H7 (cell line): Measurements from ENCODE around the gene TEAD4. TPM values are rescaled to one million over a fixed set of nuclear protein-coding genes. Genes with fewer than 3 reads are reported as not detected.
A peak's percentile ranks its signal among the peaks of the same experiment; 100 is the strongest.

Experiments
- DNase-seq: peaks from one replicate; pipeline ENCODE4 v3.0.0; 2012
- H3K27me3 ChIP-seq: 2 replicates; pipeline ENCODE4 v1.6.0; 2011; ENCODE audit warnings: mild to moderate bottlenecking, low read length; ENCODE audit not compliant: control insufficient read depth, insufficient read depth
- H3K36me3 ChIP-seq: replicated peaks from 2 replicates; pipeline ENCODE4 v1.5.1; 2011; ENCODE audit warnings: low read length; ENCODE audit not compliant: control insufficient read depth, insufficient read depth
- H3K4me3 ChIP-seq: 2 replicates; pipeline ENCODE4 v1.5.1; 2011; ENCODE audit warnings: low read depth, mild to moderate bottlenecking, control low read depth, low read length, moderate library complexity; ENCODE audit not compliant: insufficient read depth
- total RNA-seq: library from RNA; depleted of rRNA; stranded (reverse); fragments of >200 nt; shearing (Covaris generic); gene quantifications from 2 replicates; pipeline ENCODE4 v1.2.3, GENCODE V29; 2014

Gene TEAD4
- total RNA-seq, 1 experiment from 2014 or later = 70.9 TPM

GRCh38 chr12:3036901-3037600 is 77.9 kb downstream of the TEAD4 start:
- Histone ChIP-seq H3K36me3 (peaks cover 35% of the 10 kb centered on the region), H3K4me3 (no peak overlapping the region), H3K27me3 (no peaks in the 10 kb centered on the region)
- peak; percentile 20 for DNase-seq

- DNase-seq = peak; percentile 11
- Histone ChIP-seq H3K27me3 (no peaks in the 10 kb centered on the region), H3K36me3 (peaks cover 38% of the 10 kb centered on the region)
Measured at GRCh38 chr12:3038166-3038565, 79.0 kb downstream of the TEAD4 start.

GRCh38 chr12:3038926-3039510 is 79.8 kb downstream of the TEAD4 start:
- Histone ChIP-seq H3K4me3 (no peak overlapping the region), H3K27me3 (no peaks in the 10 kb centered on the region), H3K36me3 (peaks cover 38% of the 10 kb centered on the region)
- peak; percentile 10 for DNase-seq

More at GRCh38 chr12:3038166-3038565, 79.0 kb downstream of the TEAD4 start:
- H3K4me3 ChIP-seq = no peak overlapping the region

GRCh38 chr12:3040026-3040656 is 80.9 kb downstream of the TEAD4 start:
- Histone ChIP-seq H3K36me3 (peaks cover 37% of the 10 kb centered on the region), H3K27me3 (no peaks in the 10 kb centered on the region), H3K4me3 (no peak overlapping the region)
- DNase-seq = peak; percentile 28

GRCh38 chr12:3040663-3041544 is 81.7 kb downstream of the TEAD4 start:
- peak; percentile 65 for DNase-seq
- Histone ChIP-seq H3K27me3 (no peaks in the 10 kb centered on the region), H3K36me3 (peaks cover 37% of the 10 kb centered on the region), H3K4me3 (no peak overlapping the region)

- Histone ChIP-seq H3K36me3 (peaks cover 36% of the 10 kb centered on the region), H3K27me3 (no peaks in the 10 kb centered on the region), H3K4me3 (no peak overlapping the region)
- DNase-seq = peak; percentile 93
Measured at GRCh38 chr12:3041558-3042164, 82.5 kb downstream of the TEAD4 start.

GRCh38 chr12:3042394-3042793 is 83.2 kb downstream of the TEAD4 start:
- peak; percentile 20 for DNase-seq
- Histone ChIP-seq H3K4me3 (no peak overlapping the region), H3K27me3 (no peaks in the 10 kb centered on the region), H3K36me3 (peaks cover 29% of the 10 kb centered on the region)

GRCh38 chr12:3042826-3043225 is 83.6 kb downstream of the TEAD4 start:
- peak; percentile 18 for DNase-seq
- Histone ChIP-seq H3K36me3 (peaks cover 27% of the 10 kb centered on the region), H3K27me3 (no peaks in the 10 kb centered on the region), H3K4me3 (no peak overlapping the region)

GRCh38 chr12:3043406-3043805 is 84.2 kb downstream of the TEAD4 start:
- Histone ChIP-seq H3K4me3 (no peak overlapping the region), H3K27me3 (no peaks in the 10 kb centered on the region), H3K36me3 (peaks cover 21% of the 10 kb centered on the region)
- DNase-seq = no peak

- Histone ChIP-seq H3K36me3 (peaks cover 16% of the 10 kb centered on the region), H3K4me3 (no peak overlapping the region), H3K27me3 (no peaks in the 10 kb centered on the region)
- DNase-seq = peak; percentile 48
Measured at GRCh38 chr12:3044141-3044630, 85.0 kb downstream of the TEAD4 start.

DNA sequence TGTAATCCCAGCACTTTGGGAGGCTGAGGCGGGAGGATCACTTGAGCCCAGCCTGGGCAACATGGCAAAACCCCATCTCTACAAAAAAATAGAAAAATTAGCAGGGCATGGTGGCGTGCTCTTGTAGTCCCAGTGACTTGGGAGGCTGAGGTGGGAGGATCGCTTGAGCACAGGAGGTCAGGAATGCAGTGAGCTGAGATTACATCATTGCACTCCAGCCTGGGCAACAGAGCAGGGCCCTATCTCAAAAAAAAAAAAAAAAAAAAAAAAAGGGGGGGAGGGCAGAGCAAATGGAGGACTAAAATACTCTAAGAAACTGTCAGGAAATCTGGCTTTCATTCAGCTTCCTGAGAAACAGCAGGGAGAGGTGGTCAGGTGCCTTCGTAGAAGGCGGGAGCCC is 86.3 kb downstream of the TEAD4 start:
- DNase-seq = peak; percentile 40
- peaks cover 7% of the 10 kb centered on the region for H3K36me3 ChIP-seq
- H3K27me3 ChIP-seq = no peaks in the 10 kb centered on the region
- no peak overlapping the region for H3K4me3 ChIP-seq

- DNase-seq = peak; percentile 39
- H3K4me3 ChIP-seq = no peak overlapping the region
Measured at GRCh38 chr12:3045989-3046388, 86.8 kb downstream of the TEAD4 start.

DNA sequence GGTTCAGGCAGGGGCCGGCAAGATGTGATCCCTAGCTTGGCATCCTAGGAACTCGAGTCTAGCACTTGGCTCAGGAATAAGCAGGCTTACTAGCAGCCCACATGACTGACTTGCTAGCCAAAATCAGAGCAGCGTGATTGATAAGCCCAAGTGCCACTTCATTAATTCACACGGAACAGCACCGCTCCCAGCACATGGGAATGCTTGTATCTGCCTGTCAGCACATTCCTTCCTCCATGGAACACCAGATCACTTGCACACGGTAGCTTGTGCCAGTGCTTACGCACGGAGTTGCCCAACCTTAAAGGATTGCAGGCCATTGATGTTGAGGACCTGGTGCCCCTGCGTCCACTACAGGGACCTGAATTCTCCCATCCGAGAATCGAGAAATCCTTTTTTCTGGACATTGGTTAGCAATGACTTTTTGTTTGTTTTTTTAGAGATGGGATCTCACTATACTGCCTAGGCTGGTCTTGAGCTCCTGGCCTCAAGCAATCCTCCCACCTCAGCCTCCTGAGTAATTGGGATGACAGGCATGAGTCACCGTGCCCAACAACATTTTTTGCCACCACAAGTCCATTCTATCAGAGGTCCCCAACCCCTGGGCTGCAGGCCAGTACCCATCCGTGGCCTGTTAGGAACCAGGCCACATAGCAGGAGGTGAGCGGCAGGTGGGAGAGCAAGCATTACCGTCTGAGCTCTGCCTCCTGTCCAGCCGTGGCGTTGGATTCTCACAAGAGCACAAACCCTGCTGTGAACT is 87.4 kb downstream of the TEAD4 start:
- H3K27me3 ChIP-seq = no peaks in the 10 kb centered on the region
- peaks cover 7% of the 10 kb centered on the region for H3K36me3 ChIP-seq
- no peak overlapping the region for H3K4me3 ChIP-seq
- DNase-seq = no peak

More at GRCh38 chr12:3045989-3046388, 86.8 kb downstream of the TEAD4 start:
- Histone ChIP-seq H3K27me3 (no peaks in the 10 kb centered on the region), H3K36me3 (peaks cover 7% of the 10 kb centered on the region)
